Cardiac fibroblast (primary cell): ENCODE results near the gene EGR4.

Source experiments
- DNase-seq, 2 donors: peaks; one replicate each; pipeline versions ENCODE4 v3.0.0 to v3.0.0-alpha.2; 2010; ENCODE audit warnings: low read depth in 2 of 2
- H3K4me3 ChIP-seq, 2 donors: replicated peaks in 1 of 2; 1 replicate in 1 of 2; 2 replicates in 1 of 2; pipeline ENCODE4 v1.5.1; 2011; ENCODE audit warnings: low read depth in 2 of 2, low read length in 2 of 2, mild to moderate bottlenecking in 2 of 2, moderate library complexity in 1 of 2
- CTCF ChIP-seq: IDR thresholded peaks from one replicate; pipeline ENCODE4 v1.5.1; 2011; ENCODE audit warnings: low read depth, mild to moderate bottlenecking, low read length, inconsistent platforms

EGR4 gene

GRCh38 chr2:73291093-73291460, 2.3 kb downstream of the EGR4 start:
- peak overlapping the region in 1 of 2 donors; percentile 23 for H3K4me3 ChIP-seq
- peak; percentile 54 to 68 for DNase-seq
- no peak for TF ChIP-seq CTCF

- peak; percentile 74 for TF ChIP-seq CTCF
- no peak overlapping the region for H3K4me3 ChIP-seq
- DNase-seq = peak; percentile 48 to 52
Measured at GRCh38 chr2:73290049-73290839, 3.1 kb downstream of the EGR4 start.

- H3K4me3 ChIP-seq = no peak overlapping the region
- DNase-seq = no peak
- no peak for TF ChIP-seq CTCF
Measured at GRCh38 chr2:73289304-73289703, 4.0 kb downstream of the EGR4 start.

GRCh38 chr2:73286134-73286655, 7.2 kb downstream of the EGR4 start:
- no peak overlapping the region for H3K4me3 ChIP-seq
- DNase-seq = no peak
- no peak for TF ChIP-seq CTCF

GRCh38 chr2:73285159-73285739, 8.1 kb downstream of the EGR4 start:
- no peak for DNase-seq
- no peak for TF ChIP-seq CTCF
- no peak overlapping the region for H3K4me3 ChIP-seq

GRCh38 chr2:73284296-73285158, 8.8 kb downstream of the EGR4 start, which contains the start of gene FBXO41:
Gene FBXO41, minus strand, starts transcription at chr2:73284478. Its CDS starts 14,848 bp downstream, at chr2:73269630.
- TF ChIP-seq CTCF = no peak
- H3K4me3 ChIP-seq = peak within 1 kb of the TSS; percentile 62 to 74
- peak in 1 of 2 donors; percentile 32 for DNase-seq
